GM20431 (cell line): ENCODE measurements around the gene CCT8L2.
"Not testable (repeated sequence)": the region's sequence is repeated elsewhere in the genome, so short reads cannot be mapped to it uniquely, and the experiment has no call there.

Experiments
- in situ Hi-C: fragments of 300-500 bp; cut with MseI, MboI; formaldehyde crosslinking; loops from one replicate; pipeline ENCODE4 v1.15.0; 2020; ENCODE audit warnings: low sequenced_read_pairs; ENCODE audit not compliant: unreplicated experiment

CCT8L2 gene

GRCh38 chr22:16600644-16601436 lies 8.2 kb upstream of the CCT8L2 start:
- in situ Hi-C loops, result not testable (repeated sequence)

GRCh38 chr22:16599648-16600047 lies 7.0 kb upstream of the CCT8L2 start:
- in situ Hi-C loops, result not testable (repeated sequence)

GRCh38 chr22:16595251-16595650 lies 2.6 kb upstream of the CCT8L2 start:
- in situ Hi-C loops, result not testable (repeated sequence)

GRCh38 chr22:16594026-16594425 lies 1.4 kb upstream of the CCT8L2 start:
- in situ Hi-C loops, result no loop called here

GRCh38 chr22:16592231-16592630 lies 379 bp downstream of the CCT8L2 start:
- in situ Hi-C loops, result not testable (repeated sequence)

GRCh38 chr22:16591136-16591535 lies 1.5 kb downstream of the CCT8L2 start:
- in situ Hi-C loops, result not testable (repeated sequence)

- in situ Hi-C loops, result no loop called here
Observed at GRCh38 chr22:16586991-16587390, 5.6 kb downstream of the CCT8L2 start.

- in situ Hi-C loops, result no loop called here
Observed at GRCh38 chr22:16586170-16586569, 6.4 kb downstream of the CCT8L2 start.

- in situ Hi-C loops, result not testable (repeated sequence)
Observed at GRCh38 chr22:16580872-16581271, 11.7 kb downstream of the CCT8L2 start.

GRCh38 chr22:16569240-16569834 lies 23.3 kb downstream of the CCT8L2 start:
- in situ Hi-C loops, result not testable (repeated sequence)

- in situ Hi-C loops, result no loop called here
Observed at GRCh38 chr22:16568425-16568758, 24.2 kb downstream of the CCT8L2 start.

GRCh38 chr22:16567617-16568424 lies 24.8 kb downstream of the CCT8L2 start:
- in situ Hi-C loops, result not testable (repeated sequence)

GRCh38 chr22:16566421-16567151 lies 26.0 kb downstream of the CCT8L2 start:
- in situ Hi-C loops, result not testable (repeated sequence)

- in situ Hi-C loops, result not testable (repeated sequence)
Observed at GRCh38 chr22:16565585-16566420, 26.8 kb downstream of the CCT8L2 start.

GRCh38 chr22:16564837-16565584 lies 27.6 kb downstream of the CCT8L2 start:
- in situ Hi-C loops, result not testable (repeated sequence)

GRCh38 chr22:16563555-16564520 lies 28.8 kb downstream of the CCT8L2 start:
- in situ Hi-C loops, result no loop called here

GRCh38 chr22:16562711-16563554 lies 29.7 kb downstream of the CCT8L2 start:
- in situ Hi-C loops, result no loop called here
